ENCODE results near the gene ZNF14. TPM values are rescaled to one million over a fixed set of nuclear protein-coding genes. Genes with fewer than 3 reads are reported as not detected.

Gene ZNF14
- total RNA-seq, 1 experiment from 2014 or later, result 4.9 TPM

DNA sequence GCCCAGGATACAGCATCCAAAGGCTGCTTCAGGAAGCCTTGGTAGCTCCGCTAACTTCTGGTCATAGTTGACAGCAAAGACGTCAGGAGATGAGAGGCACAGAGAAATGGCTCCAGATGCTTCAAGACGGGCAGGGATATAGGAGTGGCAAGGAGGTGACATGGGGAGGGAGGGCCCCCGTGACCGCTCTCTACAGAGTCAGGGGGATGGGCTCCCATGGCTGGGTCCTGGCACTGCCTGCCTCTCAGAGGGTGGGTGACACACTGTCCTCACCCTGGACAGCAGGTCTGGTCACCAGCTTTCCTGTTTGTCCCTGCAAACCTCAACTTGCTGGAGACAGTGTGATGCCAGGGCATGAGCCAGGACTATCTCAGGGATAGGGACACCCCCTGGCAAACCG is 10.3 kb upstream of the ZNF14 start:
- Mint-ChIP-seq H3K4me1 (ENCODE audit: low read depth, unreplicated experiment) (no peaks in the 10 kb centered on the region), H3K4me3 (ENCODE audit: unreplicated experiment) (no peak overlapping the region), H3K27me3 (ENCODE audit: insufficient read depth, unreplicated experiment) (no peaks in the 10 kb centered on the region), H3K27ac (ENCODE audit: unreplicated experiment) (no peak overlapping the region), H3K9me3 (ENCODE audit: unreplicated experiment) (peaks cover 11% of the 10 kb centered on the region), H3K36me3 (ENCODE audit: insufficient read depth, unreplicated experiment) (no peaks in the 10 kb centered on the region)
- no TSS peak for BruUV-seq (replicated peaks)
- no peaks in the 10 kb centered on the region for H3K4me1 ChIP-seq
- intact Hi-C loops (cut with micrococcal nuclease; ENCODE audit: unreplicated experiment), result no loop called here
- no peak overlapping the region for H3K4me3 ChIP-seq (ENCODE audit: low read depth, low read length)
- ChIA-PET POLR2A (no interaction called here), CTCF (no interaction called here)
- TF ChIP-seq, protein P1, sequence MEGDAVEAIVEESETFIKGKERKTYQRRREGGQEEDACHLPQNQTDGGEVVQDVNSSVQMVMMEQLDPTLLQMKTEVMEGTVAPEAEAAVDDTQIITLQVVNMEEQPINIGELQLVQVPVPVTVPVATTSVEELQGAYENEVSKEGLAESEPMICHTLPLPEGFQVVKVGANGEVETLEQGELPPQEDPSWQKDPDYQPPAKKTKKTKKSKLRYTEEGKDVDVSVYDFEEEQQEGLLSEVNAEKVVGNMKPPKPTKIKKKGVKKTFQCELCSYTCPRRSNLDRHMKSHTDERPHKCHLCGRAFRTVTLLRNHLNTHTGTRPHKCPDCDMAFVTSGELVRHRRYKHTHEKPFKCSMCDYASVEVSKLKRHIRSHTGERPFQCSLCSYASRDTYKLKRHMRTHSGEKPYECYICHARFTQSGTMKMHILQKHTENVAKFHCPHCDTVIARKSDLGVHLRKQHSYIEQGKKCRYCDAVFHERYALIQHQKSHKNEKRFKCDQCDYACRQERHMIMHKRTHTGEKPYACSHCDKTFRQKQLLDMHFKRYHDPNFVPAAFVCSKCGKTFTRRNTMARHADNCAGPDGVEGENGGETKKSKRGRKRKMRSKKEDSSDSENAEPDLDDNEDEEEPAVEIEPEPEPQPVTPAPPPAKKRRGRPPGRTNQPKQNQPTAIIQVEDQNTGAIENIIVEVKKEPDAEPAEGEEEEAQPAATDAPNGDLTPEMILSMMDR (IDR thresholded peaks at IDR 0.05; ENCODE audit: insufficient read depth in 1 of 2, low read depth in 1 of 2, low read length in 1 of 2, severe bottlenecking in 1 of 2, unreplicated experiment in 1 of 2), result no peak
- DNase-seq, result no peak
- no peaks in the 10 kb centered on the region for H3K27me3 ChIP-seq (replicated peaks; ENCODE audit: control insufficient read depth, insufficient read depth, low read length)
- H3K9me3 ChIP-seq, result 0 out of 2 replicates have a peak, but pooled peaks cover 3% of the 10 kb centered on the region
- H3K36me3 ChIP-seq (ENCODE audit: control insufficient read depth, insufficient read depth, low read length), result no peaks in the 10 kb centered on the region

DNA sequence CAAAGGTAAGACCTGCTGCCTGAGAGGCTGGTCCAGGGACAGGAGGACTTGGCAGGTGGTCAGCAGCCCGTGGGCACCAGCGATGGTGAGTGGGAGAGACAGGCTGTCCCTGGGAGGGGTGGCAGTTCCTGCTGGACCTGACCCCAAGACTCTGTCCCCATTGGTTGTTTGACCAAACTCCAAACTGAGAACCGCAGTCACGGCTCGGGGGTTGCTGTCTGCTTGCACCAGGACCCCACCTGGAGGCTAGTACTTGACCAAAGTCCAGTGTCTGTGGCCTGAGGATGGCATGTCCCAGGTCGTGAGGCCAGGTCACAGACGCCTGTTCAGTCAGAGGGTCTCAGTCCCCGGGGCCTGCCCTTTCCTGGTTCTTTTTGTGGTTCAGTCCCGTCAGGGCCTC is 9.9 kb upstream of the ZNF14 start:
- TF ChIP-seq, protein P1 (IDR thresholded peaks at IDR 0.05; ENCODE audit: insufficient read depth in 1 of 2, low read depth in 1 of 2, low read length in 1 of 2, severe bottlenecking in 1 of 2, unreplicated experiment in 1 of 2), result no peak
- intact Hi-C loops (cut with micrococcal nuclease; ENCODE audit: unreplicated experiment), result no loop called here
- DNase-seq, result no peak
- ChIA-PET POLR2A (no interaction called here), CTCF (no interaction called here)
- H3K27me3 Mint-ChIP-seq (ENCODE audit: insufficient read depth, unreplicated experiment), result no peaks in the 10 kb centered on the region
- no peak overlapping the region for H3K27ac Mint-ChIP-seq (ENCODE audit: unreplicated experiment)
- Histone ChIP-seq H3K4me3 (ENCODE audit: low read depth, low read length) (no peak overlapping the region), H3K4me1 (no peaks in the 10 kb centered on the region), H3K27me3 (replicated peaks; ENCODE audit: control insufficient read depth, insufficient read depth, low read length) (no peaks in the 10 kb centered on the region), H3K36me3 (ENCODE audit: control insufficient read depth, insufficient read depth, low read length) (no peaks in the 10 kb centered on the region), H3K9me3 (0 out of 2 replicates have a peak, but pooled peaks cover 3% of the 10 kb centered on the region)
- no peaks in the 10 kb centered on the region for H3K36me3 Mint-ChIP-seq (ENCODE audit: insufficient read depth, unreplicated experiment)
- H3K4me1 Mint-ChIP-seq (ENCODE audit: low read depth, unreplicated experiment), result no peaks in the 10 kb centered on the region
- peaks cover 11% of the 10 kb centered on the region for H3K9me3 Mint-ChIP-seq (ENCODE audit: unreplicated experiment)
- H3K4me3 Mint-ChIP-seq (ENCODE audit: unreplicated experiment), result no peak overlapping the region
- BruUV-seq (replicated peaks), result no TSS peak

DNA sequence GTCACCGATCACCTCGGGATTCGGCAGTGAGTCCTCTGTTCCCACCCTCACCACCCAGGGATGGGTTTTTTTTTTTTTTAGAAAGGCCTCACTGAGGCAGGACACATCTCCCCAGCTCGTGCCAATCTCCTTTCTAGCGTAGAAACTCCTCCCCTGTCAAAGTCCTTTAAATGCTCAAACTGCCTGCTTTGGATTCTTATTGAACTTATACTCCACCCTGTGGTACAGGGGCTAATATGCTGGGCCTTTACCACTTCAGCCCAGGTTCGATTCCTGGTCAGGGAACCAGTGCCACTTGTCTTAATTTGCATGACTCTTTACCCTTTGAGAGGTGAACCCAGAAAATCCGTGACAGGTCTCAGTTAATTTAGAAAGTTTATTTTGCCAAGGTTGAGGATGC is 8.3 kb upstream of the ZNF14 start:
- TF ChIP-seq, protein P1 (IDR thresholded peaks at IDR 0.05; ENCODE audit: insufficient read depth in 1 of 2, low read depth in 1 of 2, low read length in 1 of 2, severe bottlenecking in 1 of 2, unreplicated experiment in 1 of 2), result no peak
- H3K36me3 ChIP-seq (ENCODE audit: control insufficient read depth, insufficient read depth, low read length), result no peaks in the 10 kb centered on the region
- no peaks in the 10 kb centered on the region for H3K27me3 ChIP-seq (replicated peaks; ENCODE audit: control insufficient read depth, insufficient read depth, low read length)
- 0 out of 2 replicates have a peak, but pooled peaks cover 3% of the 10 kb centered on the region for H3K9me3 ChIP-seq
- Mint-ChIP-seq H3K27me3 (ENCODE audit: insufficient read depth, unreplicated experiment) (no peaks in the 10 kb centered on the region), H3K4me3 (ENCODE audit: unreplicated experiment) (no peak overlapping the region), H3K36me3 (ENCODE audit: insufficient read depth, unreplicated experiment) (no peaks in the 10 kb centered on the region), H3K9me3 (ENCODE audit: unreplicated experiment) (peaks cover 11% of the 10 kb centered on the region), H3K27ac (ENCODE audit: unreplicated experiment) (no peak overlapping the region), H3K4me1 (ENCODE audit: low read depth, unreplicated experiment) (no peaks in the 10 kb centered on the region)
- H3K4me3 ChIP-seq (ENCODE audit: low read depth, low read length), result no peak overlapping the region
- no peaks in the 10 kb centered on the region for H3K4me1 ChIP-seq
- ChIA-PET CTCF (no interaction called here), POLR2A (no interaction called here)
- no peak for DNase-seq
- intact Hi-C loops (cut with micrococcal nuclease; ENCODE audit: unreplicated experiment), result no loop called here
- no TSS peak for BruUV-seq (replicated peaks)

All from Caco-2 (cell line).